Keratinocyte (primary cell): ENCODE results near the gene NBEA. TPM values are rescaled to one million over a fixed set of nuclear protein-coding genes. Genes with fewer than 3 reads are reported as not detected.

Experiments
- DNase-seq: peaks from one replicate; pipeline ENCODE4 v3.0.0-alpha.2; 2011; ENCODE audit warnings: low read depth, missing footprints, low spot score
- FAIRE-seq: peaks from 2 replicates; lab custom pipeline; 2011; peaks lifted over from hg19 to GRCh38; lab: Jason Lieb, UNC
- H2AFZ ChIP-seq: 2 replicates; pipeline ENCODE4 v1.6.0; 2012; ENCODE audit warnings: low read length, control low read depth, inconsistent platforms; ENCODE audit not compliant: control insufficient read depth
- H3K27ac ChIP-seq: 2 replicates; pipeline ENCODE4 v1.5.1; 2011; ENCODE audit warnings: low read length; ENCODE audit not compliant: control insufficient read depth, insufficient read depth
- H3K27me3 ChIP-seq: 3 replicates; pipeline ENCODE4 v1.6.0; 2011; ENCODE audit warnings: low read length; ENCODE audit not compliant: control insufficient read depth, insufficient read depth; ENCODE audit errors: extremely low read depth
- H3K36me3 ChIP-seq, 2 experiments: 2 replicates in 1 of 2; 3 replicates in 1 of 2; pipeline ENCODE4 v1.5.1; 2011; ENCODE audit warnings: low read length in 2 of 2, mild to moderate bottlenecking in 1 of 2; ENCODE audit not compliant: control insufficient read depth in 2 of 2, insufficient read depth in 2 of 2; ENCODE audit errors: extremely low read depth in 1 of 2
- H3K4me1 ChIP-seq: 3 replicates; pipeline ENCODE4 v1.5.1; 2011; ENCODE audit warnings: low read length; ENCODE audit not compliant: control insufficient read depth, insufficient read depth; ENCODE audit errors: extremely low read depth
- H3K4me2 ChIP-seq: 3 replicates; pipeline ENCODE4 v1.6.0; 2011; ENCODE audit warnings: low read depth, low read length; ENCODE audit not compliant: control insufficient read depth, insufficient read depth; ENCODE audit errors: extremely low read depth
- H3K4me3 ChIP-seq, 3 experiments: fragments of 200-600 bp in 1 of 3; sonication (generic) in 1 of 3; 2 replicates in 2 of 3; 3 replicates in 1 of 3; pipeline ENCODE4 v1.5.1; 2011 to 2016; ENCODE audit warnings: low read length in 3 of 3, mild to moderate bottlenecking in 3 of 3, control low read depth in 2 of 3, inconsistent platforms in 1 of 3, low read depth in 1 of 3, mixed read lengths in 1 of 3, mixed run types in 1 of 3, moderate library complexity in 1 of 3; ENCODE audit not compliant: control insufficient read depth in 2 of 3, insufficient read depth in 2 of 3; ENCODE audit errors: extremely low read depth in 1 of 3
- H3K79me2 ChIP-seq: 2 replicates; pipeline ENCODE4 v1.6.0; 2012; ENCODE audit warnings: low read length; ENCODE audit not compliant: control insufficient read depth, insufficient read depth
- H3K9ac ChIP-seq: 3 replicates; pipeline ENCODE4 v1.6.0; 2011; ENCODE audit warnings: low read length; ENCODE audit not compliant: control insufficient read depth, insufficient read depth; ENCODE audit errors: extremely low read depth
- H3K9me1 ChIP-seq: 3 replicates; pipeline ENCODE4 v1.6.0; 2011; ENCODE audit warnings: low read length; ENCODE audit not compliant: control insufficient read depth, insufficient read depth; ENCODE audit errors: extremely low read depth
- H3K9me3 ChIP-seq: 2 replicates; pipeline ENCODE4 v1.5.1; 2012; ENCODE audit warnings: low read depth, low read length; ENCODE audit not compliant: control insufficient read depth
- H4K20me1 ChIP-seq: 3 replicates; pipeline ENCODE4 v1.6.0; 2011; ENCODE audit warnings: low read length; ENCODE audit not compliant: control insufficient read depth, insufficient read depth; ENCODE audit errors: extremely low read depth
- EZH2 ChIP-seq: IDR thresholded peaks from one replicate; pipeline ENCODE4 v1.6.1; 2012; ENCODE audit warnings: inconsistent platforms, mild to moderate bottlenecking, low read length, moderate library complexity
- dilution Hi-C: fragments of 300-500 bp; cut with MboI; formaldehyde crosslinking; loops from one replicate; pipeline ENCODE4 v1.7.0; 2020; ENCODE audit warnings: low sequenced_read_pairs; ENCODE audit not compliant: extremely low pct_ligation_motif_present
- polyA plus RNA-seq, 5 experiments: library from polyadenylated mRNA; depleted of rRNA in 3 of 5; stranded (reverse) in 3 of 5; stranded (forward) in 1 of 5; unstranded in 1 of 5; fragments of >200 nt; gene quantifications; 1 replicate in 1 of 5; 2 replicates in 3 of 5; 3 replicates in 1 of 5; pipeline versions ENCODE4 v1.2.1 to v1.2.3, GENCODE V29; 2011 to 2012; ENCODE audit warnings: missing spikeins in 2 of 5, low read depth in 1 of 5, low replicate concordance in 1 of 5
- TF ChIP-seq, protein P1 (sequence below), 3 experiments: IDR thresholded peaks in 1 of 3; conservative IDR thresholded peaks in 1 of 3; optimal IDR thresholded peaks in 1 of 3; 2 replicates in 2 of 3; 3 replicates in 1 of 3; pipeline versions ENCODE3 to v1.5.1; 2011; ENCODE audit warnings: low read length in 3 of 3, mild to moderate bottlenecking in 3 of 3, moderate library complexity in 2 of 3, control low read depth in 1 of 3, inconsistent platforms in 1 of 3; ENCODE audit not compliant: insufficient read depth in 2 of 3; ENCODE audit errors: extremely low read depth in 1 of 3

The NBEA gene
- polyA plus RNA-seq, 1 donor (not counting 4 experiments of a cell fraction or from before 2014, with no cell fraction given) = 0.05 TPM

DNA sequence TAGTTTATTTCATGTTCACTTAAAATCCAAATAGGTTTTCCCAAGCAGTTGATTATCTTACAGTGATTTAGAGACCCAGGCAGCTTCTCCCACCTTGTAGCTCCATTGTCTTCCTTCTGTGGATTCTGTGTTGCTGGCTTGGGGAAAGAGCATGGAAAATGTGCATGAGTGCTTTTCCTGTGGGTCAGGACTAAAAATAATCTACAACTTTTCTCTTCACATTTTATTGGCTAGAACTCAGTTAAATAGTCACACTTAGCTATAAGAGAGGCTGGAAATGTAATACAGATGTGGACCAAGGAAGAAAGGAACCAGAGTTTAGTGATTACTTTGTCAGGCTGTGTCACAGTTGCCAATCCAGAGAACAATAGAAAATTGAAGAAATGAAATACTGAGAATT is 198.8 kb downstream of the NBEA start:
- Histone ChIP-seq H3K9me3 (no peaks in the 10 kb centered on the region), H3K27me3 (no peaks in the 10 kb centered on the region), H3K9ac (no peak overlapping the region), H3K27ac (no peak overlapping the region), H2AFZ (no peak overlapping the region), H3K36me3 (no peaks in the 10 kb centered on the region), H3K4me3 (no peak overlapping the region), H3K4me2 (no peak overlapping the region), H4K20me1 (no peaks in the 10 kb centered on the region), H3K9me1 (no peaks in the 10 kb centered on the region), H3K4me1 (no peaks in the 10 kb centered on the region), H3K79me2 (no peaks in the 10 kb centered on the region)
- dilution Hi-C loops = no loop called here
- DNase-seq (no peak), FAIRE-seq (no peak)
- TF ChIP-seq, protein P1, sequence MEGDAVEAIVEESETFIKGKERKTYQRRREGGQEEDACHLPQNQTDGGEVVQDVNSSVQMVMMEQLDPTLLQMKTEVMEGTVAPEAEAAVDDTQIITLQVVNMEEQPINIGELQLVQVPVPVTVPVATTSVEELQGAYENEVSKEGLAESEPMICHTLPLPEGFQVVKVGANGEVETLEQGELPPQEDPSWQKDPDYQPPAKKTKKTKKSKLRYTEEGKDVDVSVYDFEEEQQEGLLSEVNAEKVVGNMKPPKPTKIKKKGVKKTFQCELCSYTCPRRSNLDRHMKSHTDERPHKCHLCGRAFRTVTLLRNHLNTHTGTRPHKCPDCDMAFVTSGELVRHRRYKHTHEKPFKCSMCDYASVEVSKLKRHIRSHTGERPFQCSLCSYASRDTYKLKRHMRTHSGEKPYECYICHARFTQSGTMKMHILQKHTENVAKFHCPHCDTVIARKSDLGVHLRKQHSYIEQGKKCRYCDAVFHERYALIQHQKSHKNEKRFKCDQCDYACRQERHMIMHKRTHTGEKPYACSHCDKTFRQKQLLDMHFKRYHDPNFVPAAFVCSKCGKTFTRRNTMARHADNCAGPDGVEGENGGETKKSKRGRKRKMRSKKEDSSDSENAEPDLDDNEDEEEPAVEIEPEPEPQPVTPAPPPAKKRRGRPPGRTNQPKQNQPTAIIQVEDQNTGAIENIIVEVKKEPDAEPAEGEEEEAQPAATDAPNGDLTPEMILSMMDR (optimal IDR thresholded peaks at IDR 0.05 in 1 of 3, IDR thresholded peaks at IDR 0.05 in 1 of 3, conservative IDR thresholded peaks at IDR 0.05 in 1 of 3; ENCODE audit: extremely low read depth in 1 of 3, insufficient read depth in 2 of 3, low read length in 3 of 3) = no peak
- no peak for TF ChIP-seq EZH2

DNA sequence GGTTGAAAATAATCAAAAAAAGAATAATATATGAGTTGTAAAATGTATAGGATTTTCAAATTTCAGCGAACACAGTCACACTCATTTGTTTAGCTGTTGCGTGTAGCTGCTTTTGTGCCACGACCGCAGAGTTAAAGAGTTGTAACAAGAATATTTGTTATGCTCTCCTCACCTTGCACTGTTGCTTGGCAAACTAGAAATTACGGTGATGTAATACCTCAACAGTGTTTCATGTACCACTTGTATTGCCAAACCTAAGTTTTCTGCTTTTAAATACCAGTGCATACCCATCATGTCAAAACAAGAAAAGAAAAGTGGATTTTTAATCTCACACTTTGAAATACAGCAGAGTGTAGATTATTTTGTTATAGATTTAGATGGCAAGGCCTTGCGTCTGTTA is 201.1 kb downstream of the NBEA start:
- TF ChIP-seq, protein P1 (optimal IDR thresholded peaks at IDR 0.05 in 1 of 3, IDR thresholded peaks at IDR 0.05 in 1 of 3, conservative IDR thresholded peaks at IDR 0.05 in 1 of 3; ENCODE audit: extremely low read depth in 1 of 3, insufficient read depth in 2 of 3, low read length in 3 of 3) = no peak
- no peak for TF ChIP-seq EZH2
- H3K36me3 ChIP-seq = no peaks in the 10 kb centered on the region
- no peak overlapping the region for H3K4me2 ChIP-seq
- H3K27ac ChIP-seq = no peak overlapping the region
- no peaks in the 10 kb centered on the region for H3K27me3 ChIP-seq
- H4K20me1 ChIP-seq = no peaks in the 10 kb centered on the region
- H3K9me3 ChIP-seq = no peaks in the 10 kb centered on the region
- DNase-seq (no peak), FAIRE-seq (no peak)
- no peaks in the 10 kb centered on the region for H3K79me2 ChIP-seq
- no peak overlapping the region for H3K9ac ChIP-seq
- H3K4me3 ChIP-seq = no peak overlapping the region
- H3K4me1 ChIP-seq = no peaks in the 10 kb centered on the region
- dilution Hi-C loops = no loop called here
- no peak overlapping the region for H2AFZ ChIP-seq
- no peaks in the 10 kb centered on the region for H3K9me1 ChIP-seq
